GM21423 (cell line): ENCODE results near the gene OR4D9.
"Not testable (repeated sequence)": the region's sequence is repeated elsewhere in the genome, so short reads cannot be mapped to it uniquely, and the experiment has no call there.

Experiments used
- ATAC-seq: cut with Tn5 transposase; IDR thresholded peaks from one replicate; pipeline ENCODE4 v1.9.1; 2021; ENCODE audit warnings: mild to moderate bottlenecking, moderate library complexity; ENCODE audit not compliant: unreplicated experiment

The OR4D9 gene

DNA sequence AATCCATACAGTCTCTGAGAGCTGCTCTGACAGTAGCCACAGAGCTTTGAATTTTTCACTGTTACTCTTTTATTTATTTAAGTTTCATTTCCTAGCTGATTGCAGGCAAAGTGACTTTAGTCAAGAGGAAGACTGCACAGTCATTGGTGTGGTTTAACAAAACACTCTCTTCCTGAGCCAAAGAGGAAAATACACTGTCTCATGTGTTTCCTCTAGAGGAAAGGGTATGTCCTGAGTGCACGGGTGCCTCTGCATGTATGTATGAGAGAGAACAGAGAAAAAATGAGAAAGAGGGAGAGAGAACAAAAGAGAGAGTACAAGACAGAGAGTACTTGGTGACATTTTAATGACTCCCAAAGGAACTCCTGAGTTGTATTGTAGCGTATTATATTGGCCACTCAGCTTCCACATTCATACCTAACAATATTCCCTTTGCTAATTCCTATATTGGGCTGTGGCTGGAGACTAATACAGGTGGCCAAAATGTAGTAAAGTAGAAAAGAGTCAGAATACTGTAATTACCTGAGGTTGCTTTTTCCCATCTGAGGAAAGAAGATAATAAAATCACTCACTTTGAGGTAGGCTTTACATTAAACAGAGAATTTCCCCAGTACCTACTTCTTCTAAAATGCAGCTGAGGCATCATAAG lies at the start of gene OR4D9:
TSS of gene OR4D9 (plus strand) at position 599 of the 649 bp plus-strand sequence. CDS start 3,374 bp downstream, outside the sequence.
- no peak for ATAC-seq

DNA sequence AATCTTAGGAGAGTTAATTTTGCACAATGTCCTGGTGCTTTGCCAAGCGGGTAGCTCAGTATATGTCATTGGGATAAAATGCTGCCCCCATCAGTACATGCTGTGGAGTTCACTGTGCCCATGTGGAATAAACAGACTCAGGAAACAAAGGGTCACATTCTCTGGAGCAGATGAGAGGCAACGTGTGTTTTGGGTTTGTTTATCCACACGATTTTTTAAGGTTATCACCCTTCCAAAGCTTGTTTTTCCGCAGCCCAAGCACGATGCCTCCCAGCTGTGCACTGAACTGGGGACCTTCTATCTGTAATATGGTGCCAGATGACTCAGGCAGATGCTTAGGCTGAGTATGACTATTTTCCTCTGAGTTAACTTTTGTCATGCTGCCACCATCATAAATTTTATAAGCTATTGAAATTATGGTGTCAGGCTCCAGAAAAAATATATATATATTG lies 48.1 kb upstream of the OR4D9 start:
- no peak for ATAC-seq

DNA sequence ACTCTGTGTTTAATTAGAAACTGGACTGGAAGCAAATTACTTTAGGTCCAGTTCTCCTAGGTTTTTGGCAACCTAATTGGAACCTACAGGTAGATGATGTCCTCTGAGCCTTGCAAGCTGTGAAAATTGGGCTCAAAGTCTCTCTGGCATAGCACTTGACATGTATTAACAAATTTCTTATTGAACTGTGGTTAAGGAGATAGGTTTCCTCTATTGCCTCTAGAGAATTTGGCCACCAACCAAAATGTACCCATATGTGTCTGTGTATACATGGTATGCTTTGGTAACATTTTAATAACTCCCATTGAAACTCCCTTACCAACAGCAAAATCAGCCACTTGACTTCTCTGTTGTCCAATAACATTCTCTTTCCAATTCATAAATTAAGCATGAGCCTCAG lies 38.3 kb upstream of the OR4D9 start, which contains the start of gene OR4D10:
TSS of gene OR4D10 (plus strand) at position 301 of the 400 bp plus-strand sequence. CDS start 4,115 bp downstream, outside the sequence.
- ATAC-seq, result no peak

DNA sequence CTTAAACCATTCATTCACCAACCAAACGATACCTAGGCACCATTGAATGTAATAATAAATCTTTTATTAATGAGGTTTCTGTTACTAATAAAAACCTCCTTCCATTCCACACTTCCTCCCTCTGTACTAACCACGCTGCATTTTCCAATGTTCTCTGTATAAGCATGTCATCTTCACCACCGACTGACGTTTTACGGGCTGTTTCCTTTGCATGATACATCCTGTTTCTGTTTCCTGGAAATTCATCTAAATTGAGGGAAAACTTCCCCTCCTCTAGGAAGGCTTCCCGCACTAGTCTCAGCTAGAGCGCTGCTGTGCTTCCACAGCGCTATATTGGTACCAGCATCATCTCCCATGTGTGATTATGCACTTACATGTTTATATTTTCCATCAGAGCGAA lies 36.2 kb upstream of the OR4D9 start:
- no peak for ATAC-seq

DNA sequence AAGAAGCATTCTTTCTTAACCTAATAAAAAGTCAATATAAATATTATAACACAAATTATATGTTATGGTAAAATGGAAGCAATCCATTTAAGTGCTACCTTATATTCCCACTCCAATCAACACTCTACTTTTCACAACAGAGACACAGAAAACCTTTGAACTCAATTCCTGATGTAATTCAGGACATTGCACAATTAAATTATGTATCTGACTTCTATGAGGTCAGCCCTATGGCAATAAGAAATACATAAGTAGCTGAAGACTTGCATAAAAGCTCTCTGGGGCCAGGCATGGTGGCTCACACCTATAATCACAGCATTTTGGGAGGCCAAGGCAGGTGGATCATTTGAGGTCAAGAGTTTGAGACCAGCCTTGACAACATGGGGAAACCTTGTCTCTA lies 31.4 kb upstream of the OR4D9 start:
- ATAC-seq, result no peak

DNA sequence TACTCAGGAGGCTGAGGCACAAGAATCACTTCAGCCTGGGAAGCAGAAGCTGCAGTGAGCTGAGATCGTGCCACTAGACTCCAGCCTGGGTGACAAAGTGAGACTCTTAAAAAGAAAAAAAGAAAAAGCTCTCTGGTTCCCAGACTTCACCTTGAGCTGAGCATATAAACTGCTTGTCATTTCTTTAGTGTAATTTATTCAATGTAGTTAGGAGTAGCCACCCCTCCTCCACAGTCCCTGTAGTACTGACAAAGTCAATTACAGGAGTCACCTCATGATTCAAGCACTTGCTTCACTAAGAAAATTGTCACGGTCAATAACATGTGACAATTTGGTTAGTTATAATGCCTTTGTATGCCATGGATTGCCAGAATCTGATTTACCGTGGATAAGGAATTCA lies 31.0 kb upstream of the OR4D9 start:
- ATAC-seq, result no peak

DNA sequence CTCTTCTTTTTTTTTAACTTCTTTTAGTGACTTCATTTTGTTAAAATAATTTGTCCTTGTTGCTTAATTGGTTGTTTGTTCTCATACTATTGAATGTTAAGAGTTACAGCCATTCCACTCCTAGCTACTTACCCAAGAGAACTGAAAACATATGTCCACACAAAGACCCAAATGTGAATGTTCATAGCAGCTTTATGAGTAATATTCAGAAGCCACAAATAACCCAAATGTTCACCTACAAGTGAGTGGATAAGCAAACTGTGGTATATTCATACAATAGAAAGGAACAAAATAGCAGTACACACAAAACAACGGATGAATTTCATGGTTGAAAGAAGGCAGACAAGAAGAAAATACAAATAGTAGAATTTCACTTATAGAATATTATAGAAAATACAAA lies 9.4 kb upstream of the OR4D9 start:
- no peak for ATAC-seq

DNA sequence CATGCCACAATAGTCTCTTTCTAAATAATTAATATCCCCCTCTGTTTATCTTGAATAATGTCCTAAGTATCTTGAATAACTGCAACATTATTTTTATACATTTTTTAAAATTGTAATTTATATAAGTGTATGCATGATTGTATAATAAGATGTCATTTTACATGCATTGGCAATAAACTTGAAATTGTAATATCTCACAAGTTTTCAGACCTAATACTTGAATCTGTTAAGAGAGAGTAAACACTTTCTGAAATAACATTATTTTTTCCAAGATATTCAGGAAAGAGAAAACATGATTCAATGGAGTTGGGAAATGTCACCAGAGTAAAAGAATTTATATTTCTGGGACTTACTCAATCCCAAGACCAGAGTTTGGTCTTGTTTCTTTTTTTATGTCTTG lies 8.1 kb upstream of the OR4D9 start, which contains the start of gene OR4D11:
TSS of gene OR4D11 (plus strand) at position 301 of the 400 bp plus-strand sequence. CDS start at position 301, 0 bp downstream.
- ATAC-seq, result no peak

DNA sequence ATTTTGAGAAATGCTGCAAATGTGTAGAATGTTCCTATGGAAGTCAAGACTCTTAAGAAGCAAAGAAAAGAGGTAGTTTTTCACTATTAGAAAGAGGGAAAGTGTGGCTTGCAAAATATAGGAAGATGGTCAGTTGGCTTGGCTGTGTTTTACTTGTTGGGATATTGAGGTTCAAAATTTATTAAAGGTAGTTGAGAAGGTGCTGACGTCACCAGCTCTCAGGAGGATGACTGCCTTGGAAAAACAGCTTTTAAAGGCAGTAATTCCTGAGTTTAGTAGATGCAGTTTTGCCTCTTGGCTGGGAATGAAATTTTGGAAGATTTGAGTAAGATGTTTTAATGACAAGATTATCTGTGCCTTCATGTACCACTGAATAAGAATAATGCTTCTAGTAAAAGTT lies 336 bp downstream of the OR4D9 start:
- no peak for ATAC-seq

DNA sequence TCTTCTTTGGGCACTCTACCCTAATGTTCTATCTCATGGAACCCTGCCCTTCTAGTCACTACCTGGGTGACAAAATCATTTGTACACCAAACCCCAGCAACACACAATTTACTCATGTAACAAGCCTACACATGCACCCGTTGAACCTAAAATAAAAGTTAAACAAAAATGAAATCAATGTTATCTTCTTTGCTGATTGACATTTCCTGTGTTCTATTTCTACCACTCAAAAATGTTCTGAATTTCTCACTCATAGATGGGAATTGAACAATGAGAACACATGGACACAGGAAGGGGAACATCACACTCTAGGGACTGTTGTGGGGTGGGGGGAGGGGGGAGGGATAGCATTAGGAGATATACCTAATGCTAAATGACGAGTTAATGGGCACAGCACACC lies 8.8 kb downstream of the OR4D9 start:
- ATAC-seq, result not testable (repeated sequence)

DNA sequence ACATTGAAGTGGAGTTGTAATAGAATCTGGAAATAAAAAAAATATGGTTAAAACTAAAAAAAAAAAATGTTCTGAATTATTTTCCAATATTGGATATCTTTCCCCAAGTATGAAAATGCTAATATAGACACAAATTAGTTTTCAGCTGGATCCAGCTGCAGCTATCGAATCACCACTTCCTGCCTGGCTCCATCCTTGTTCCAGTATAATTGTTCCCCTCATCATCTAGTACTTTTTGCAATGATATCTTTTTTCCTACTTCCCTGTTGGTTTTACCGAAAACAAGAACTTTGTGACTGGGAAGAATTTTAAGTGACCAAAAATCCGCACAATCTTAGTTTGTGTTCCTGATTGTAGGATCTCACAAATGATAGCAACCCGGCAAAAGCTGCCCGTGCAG lies 9.4 kb downstream of the OR4D9 start:
- no peak for ATAC-seq

DNA sequence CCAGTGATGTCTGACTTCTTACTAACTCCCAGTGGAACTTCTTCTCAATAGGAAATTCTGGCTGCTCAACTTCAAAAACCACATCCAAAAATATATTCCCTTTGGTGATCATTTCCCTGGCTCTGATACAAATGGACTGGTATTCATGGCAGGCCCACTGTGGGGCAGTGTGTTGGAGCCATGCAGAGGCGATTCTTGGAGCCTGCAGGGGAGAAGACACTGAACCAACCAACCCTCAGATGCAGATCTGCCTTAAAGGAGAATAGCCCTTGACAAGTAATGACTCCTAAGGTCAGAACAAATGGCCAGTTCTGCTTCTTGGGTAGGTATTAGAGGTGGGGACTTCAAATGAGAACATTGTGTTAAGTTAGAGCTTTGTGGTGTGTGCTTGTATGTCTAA lies 12.2 kb downstream of the OR4D9 start:
- ATAC-seq, result no peak

DNA sequence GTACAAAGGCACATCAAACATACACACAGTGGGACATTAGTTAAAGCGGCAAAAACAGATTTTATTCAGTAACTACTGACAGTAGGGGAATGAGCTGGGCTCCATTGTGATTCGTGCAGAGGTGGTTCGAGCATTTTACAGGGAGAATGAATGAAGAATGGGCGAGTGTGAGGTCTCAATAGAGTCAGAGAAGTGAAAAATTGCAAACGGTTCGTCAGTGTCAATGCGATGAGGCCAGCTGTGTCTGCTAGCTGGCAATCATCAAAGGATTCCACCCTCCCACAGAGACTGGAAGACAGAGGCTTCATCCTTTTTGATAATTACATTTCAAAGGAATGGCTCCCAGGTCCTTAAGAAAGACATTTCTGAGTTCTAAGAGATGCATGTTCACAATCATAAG lies 17.4 kb downstream of the OR4D9 start:
- no peak for ATAC-seq

DNA sequence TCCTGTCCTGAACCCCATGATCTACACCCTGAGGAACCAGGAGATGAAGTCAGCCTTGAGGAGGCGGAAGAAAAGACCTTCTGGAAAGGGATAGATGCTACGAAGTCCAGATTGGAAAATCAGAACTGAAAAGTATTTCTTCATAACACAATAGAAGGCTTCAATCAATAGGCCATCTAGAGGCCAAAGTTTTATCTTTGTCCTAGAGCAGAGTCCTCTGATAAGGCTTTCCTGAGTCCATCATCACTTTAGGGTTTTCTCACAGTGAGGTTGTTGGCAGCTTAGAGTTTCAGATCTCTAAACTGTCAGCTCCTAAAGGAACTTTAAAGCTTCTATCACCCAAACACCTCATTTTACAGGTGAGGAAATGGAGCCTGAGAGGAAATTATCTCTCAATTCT lies 21.3 kb downstream of the OR4D9 start:
- no peak for ATAC-seq

DNA sequence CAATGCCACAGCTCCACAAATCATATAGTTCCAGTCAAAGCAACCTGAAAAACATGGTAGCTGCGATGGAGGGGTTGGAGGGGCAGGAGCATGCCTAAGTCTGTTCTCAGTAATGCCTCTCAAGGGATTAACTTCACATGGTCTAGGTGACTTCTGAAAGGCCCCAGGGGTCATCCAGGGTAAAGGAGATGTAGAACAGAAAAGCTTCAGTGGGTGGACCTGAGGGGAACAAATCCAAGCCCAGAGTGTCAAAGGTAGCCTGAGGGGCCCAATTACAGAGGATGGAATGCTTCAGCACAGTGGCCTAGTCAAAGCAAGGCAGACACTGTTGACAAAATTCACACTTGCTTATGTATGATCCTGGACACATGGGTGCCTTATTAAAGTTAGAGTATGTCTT lies 23.3 kb downstream of the OR4D9 start:
- ATAC-seq, result no peak

DNA sequence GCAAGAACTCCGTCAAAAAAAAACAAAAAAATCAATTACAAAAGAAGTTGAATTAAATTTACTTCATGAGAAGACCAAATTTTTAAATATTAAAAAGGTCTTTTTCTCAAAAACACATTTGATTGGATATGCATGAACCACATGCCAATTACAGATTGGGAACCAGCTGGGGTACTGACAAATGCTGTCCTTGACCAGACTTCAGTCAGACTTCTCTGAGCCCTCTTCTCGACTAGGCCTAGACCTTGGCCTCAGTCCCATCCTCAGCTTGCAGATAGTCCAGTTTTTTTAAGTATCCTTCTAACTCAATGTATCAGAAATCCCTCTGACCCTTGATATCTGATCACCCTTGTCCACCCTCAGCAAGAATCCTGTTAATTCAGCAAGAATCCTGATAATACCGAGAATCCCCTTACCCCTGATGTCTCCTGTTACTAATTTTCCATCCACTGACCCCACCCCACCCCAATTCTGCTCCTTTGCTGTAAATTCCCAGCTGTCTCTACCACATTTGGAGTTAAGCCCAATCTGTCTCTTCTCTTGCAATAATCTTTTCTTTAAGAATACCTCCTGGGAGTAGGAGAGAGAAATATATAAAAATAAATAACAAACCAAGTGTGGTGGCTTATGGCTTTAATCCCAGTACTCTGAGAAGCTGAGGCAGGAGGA lies 30.9 kb downstream of the OR4D9 start:
- ATAC-seq, result no peak

DNA sequence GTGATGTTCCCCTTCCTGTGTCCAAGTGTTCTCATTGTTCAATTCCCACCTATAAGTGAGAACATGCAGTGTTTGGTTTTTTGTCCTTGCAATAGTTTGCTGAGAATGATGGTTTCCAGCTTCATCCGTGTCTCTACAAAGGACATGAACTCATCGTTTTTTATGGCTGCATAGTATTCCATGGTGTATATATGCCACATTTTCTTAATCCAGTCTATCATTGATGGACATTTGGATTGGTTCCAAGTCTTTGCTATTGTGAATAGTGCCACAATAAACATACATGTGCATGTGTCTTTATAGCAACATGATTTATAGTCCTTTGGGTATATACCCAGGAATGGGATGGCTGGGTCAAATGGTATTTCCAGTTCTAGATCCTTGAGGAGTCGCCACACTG lies 32.4 kb downstream of the OR4D9 start:
- not testable (repeated sequence) for ATAC-seq

DNA sequence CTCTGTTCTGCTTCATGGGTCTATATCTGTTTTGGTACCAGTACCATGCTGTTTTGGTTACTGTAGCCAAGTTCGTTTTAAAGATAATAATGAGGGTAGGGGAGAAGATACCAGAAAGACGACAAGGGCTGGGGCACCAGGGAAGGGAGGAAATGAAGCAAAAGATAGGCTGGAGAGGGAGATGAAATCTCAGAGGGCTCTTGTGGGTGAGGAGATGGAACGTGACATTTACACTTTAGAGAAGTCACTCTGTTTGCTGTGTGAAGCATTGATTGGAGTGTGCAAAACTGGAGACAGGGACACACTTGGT lies 33.5 kb downstream of the OR4D9 start:
- no peak for ATAC-seq

DNA sequence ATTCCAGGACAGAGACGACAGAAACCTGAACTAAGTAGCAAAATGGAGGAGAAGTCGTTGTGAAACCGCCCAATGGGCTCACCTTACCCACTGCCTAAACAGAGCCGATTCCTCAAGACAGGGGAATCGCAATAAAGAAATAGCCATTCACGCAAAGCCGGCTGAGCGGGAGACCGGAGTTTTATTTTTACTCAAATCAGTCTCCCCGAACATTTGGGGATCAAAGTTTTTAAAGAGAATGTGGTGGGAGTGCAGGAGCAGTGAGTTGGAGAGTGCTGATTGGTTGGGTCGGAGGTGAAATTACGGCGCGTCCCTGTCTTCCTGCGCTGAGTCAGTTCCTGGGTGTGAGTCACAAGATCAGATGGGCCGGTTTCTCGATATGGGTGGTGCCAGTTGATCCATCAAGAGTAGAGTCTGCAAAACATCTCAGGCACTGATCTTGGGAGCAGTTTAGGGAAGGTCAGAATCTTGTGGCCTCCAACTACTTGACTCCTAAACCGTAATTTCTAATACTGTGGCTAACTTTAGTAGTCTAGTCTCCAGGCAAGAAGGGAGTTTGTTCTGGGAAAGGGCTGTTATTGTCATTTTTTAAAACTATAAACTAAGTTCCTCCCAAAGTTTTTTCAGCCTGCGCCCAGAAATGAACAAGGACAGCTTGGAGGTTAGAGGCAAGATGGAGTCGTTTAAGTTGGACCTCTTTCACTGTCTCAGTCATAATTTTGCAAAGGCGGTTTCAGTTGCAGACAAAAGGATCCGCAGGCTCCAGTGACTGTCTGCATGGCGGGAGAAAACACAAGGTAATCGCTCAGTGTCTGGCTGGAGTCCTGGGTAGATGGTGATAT lies 34.1 kb downstream of the OR4D9 start:
- ATAC-seq, result no peak

DNA sequence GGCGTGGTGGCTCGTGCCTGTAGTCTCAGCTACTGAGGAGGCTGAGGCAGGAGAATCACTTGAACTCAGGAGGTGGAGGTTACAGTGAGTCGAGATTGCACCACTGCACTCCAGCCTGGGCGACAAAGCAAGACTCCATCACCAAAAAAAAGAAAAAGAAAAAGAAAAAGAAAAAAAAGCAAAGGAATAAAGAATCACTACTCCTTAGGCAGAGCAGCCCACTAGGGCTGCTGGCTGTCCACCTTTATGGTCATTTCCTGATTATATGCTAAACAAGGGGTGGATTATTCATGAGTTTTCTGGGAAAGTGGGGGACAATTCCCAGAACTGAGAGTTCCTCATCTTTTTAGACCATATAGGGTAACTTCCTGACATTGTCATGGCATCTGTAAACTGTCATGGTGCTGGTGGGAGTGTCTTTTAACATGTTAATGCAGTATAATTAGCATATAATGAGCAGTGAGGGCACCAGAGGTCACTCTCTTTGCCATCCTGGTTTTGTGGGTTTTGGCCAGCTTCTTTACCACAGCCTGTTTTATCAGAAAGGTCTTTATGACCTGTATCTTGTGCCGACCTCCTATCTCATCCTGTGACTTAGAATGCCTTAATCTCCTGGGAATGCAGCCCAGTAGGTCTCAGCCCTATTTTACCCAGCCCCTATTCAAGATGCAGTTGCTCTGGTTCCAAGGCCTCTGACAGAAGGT lies 36.4 kb downstream of the OR4D9 start:
- not testable (repeated sequence) for ATAC-seq

DNA sequence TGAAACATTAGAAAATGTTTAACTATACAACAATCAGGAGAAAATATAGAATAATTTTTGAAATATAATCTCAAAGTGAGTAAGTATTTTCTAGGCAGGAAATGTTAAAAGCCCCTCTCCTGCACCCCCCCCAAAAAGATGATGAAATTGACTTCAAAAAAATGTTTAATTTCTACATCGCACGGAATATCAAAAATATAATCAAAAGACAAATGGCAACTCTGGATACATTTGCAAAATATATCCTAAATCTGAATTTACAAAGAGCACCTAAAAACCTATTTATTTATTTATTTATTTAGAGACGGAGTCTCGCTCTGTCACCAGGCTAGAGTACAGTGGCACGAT lies 36.9 kb downstream of the OR4D9 start:
- ATAC-seq, result no peak
